Subcutaneous abdominal adipose tissue (tissue), 5 donors: Measurements from ENCODE around the gene SEPTIN8.

Experiments used
- H3K27ac ChIP-seq: one replicate; pipeline ENCODE4 v1.7.0; 2013; ENCODE audit warnings: low read depth, mild to moderate bottlenecking, inconsistent platforms, low read length, moderate library complexity
- H3K27me3 ChIP-seq, 5 donors: one replicate each; pipeline ENCODE4 v1.7.0; 2013; ENCODE audit warnings: low read length in 5 of 5, inconsistent platforms in 1 of 5; ENCODE audit not compliant: control insufficient read depth in 5 of 5, insufficient read depth in 4 of 5
- H3K36me3 ChIP-seq, 5 donors: one replicate each; pipeline ENCODE4 v1.7.0; 2013; ENCODE audit warnings: low read length in 5 of 5; ENCODE audit not compliant: control insufficient read depth in 5 of 5, insufficient read depth in 5 of 5
- H3K4me1 ChIP-seq, 5 donors: one replicate each; pipeline ENCODE4 v1.7.0; 2013; ENCODE audit warnings: low read length in 5 of 5, mild to moderate bottlenecking in 3 of 5, moderate library complexity in 1 of 5; ENCODE audit not compliant: control insufficient read depth in 5 of 5, insufficient read depth in 5 of 5
- H3K4me3 ChIP-seq, 5 donors: one replicate each; pipeline ENCODE4 v1.7.0; 2013; ENCODE audit warnings: low read length in 5 of 5, low read depth in 1 of 5
- H3K9ac ChIP-seq, 5 donors: one replicate each; pipeline ENCODE4 v1.7.0; 2013; ENCODE audit warnings: low read length in 5 of 5, mild to moderate bottlenecking in 4 of 5, moderate library complexity in 3 of 5
- H3K9me3 ChIP-seq, 5 donors: one replicate each; pipeline ENCODE4 v1.7.0; 2013; ENCODE audit warnings: low read length in 5 of 5; ENCODE audit not compliant: control insufficient read depth in 5 of 5
- donor health status: healthy.
- donor health status: healthy.
- donor health status: healthy.
- donor health status: healthy.
- donor health status: healthy.

SEPTIN8 gene

GRCh38 chr5:132766020-132766805, 10.8 kb downstream of the SEPTIN8 start:
- H3K27me3 ChIP-seq, result no peaks in the 10 kb centered on the region
- no peak overlapping the region for H3K9ac ChIP-seq
- H3K4me1 ChIP-seq, result peaks cover 2 to 40% (median 32%) of the 10 kb centered on the region in 5 donors
- H3K27ac ChIP-seq, result no peak overlapping the region
- peaks cover 0 to 40% (median 37%) of the 10 kb centered on the region in 5 donors for H3K36me3 ChIP-seq
- H3K4me3 ChIP-seq, result no peak overlapping the region
- no peaks in the 10 kb centered on the region for H3K9me3 ChIP-seq

- Histone ChIP-seq H3K36me3 (peaks cover 0 to 48% (median 44%) of the 10 kb centered on the region in 5 donors), H3K4me1 (peaks cover 2 to 33% (median 27%) of the 10 kb centered on the region in 5 donors), H3K9me3 (no peaks in the 10 kb centered on the region), H3K27me3 (no peaks in the 10 kb centered on the region), H3K27ac (no peak overlapping the region), H3K9ac (no peak overlapping the region), H3K4me3 (no peak overlapping the region)
Observed at GRCh38 chr5:132765311-132766019, 11.6 kb downstream of the SEPTIN8 start.

GRCh38 chr5:132764671-132765238, 12.3 kb downstream of the SEPTIN8 start:
- Histone ChIP-seq H3K4me3 (no peak overlapping the region), H3K4me1 (peaks cover 2 to 33% (median 27%) of the 10 kb centered on the region in 5 donors), H3K9ac (no peak overlapping the region), H3K27me3 (no peaks in the 10 kb centered on the region), H3K9me3 (no peaks in the 10 kb centered on the region), H3K36me3 (peaks cover 0 to 55% (median 52%) of the 10 kb centered on the region in 5 donors), H3K27ac (no peak overlapping the region)

GRCh38 chr5:132764051-132764450, 13.0 kb downstream of the SEPTIN8 start:
- H3K4me3 ChIP-seq, result no peak overlapping the region
- no peaks in the 10 kb centered on the region for H3K27me3 ChIP-seq
- peaks cover 0 to 62% (median 59%) of the 10 kb centered on the region in 5 donors for H3K36me3 ChIP-seq
- peaks cover 2 to 33% (median 27%) of the 10 kb centered on the region in 5 donors for H3K4me1 ChIP-seq
- no peak overlapping the region for H3K27ac ChIP-seq
- H3K9me3 ChIP-seq, result no peaks in the 10 kb centered on the region
- no peak overlapping the region for H3K9ac ChIP-seq

GRCh38 chr5:132763181-132764036, 13.6 kb downstream of the SEPTIN8 start:
- no peaks in the 10 kb centered on the region for H3K9me3 ChIP-seq
- H3K9ac ChIP-seq, result no peak overlapping the region
- no peak overlapping the region for H3K27ac ChIP-seq
- H3K4me1 ChIP-seq, result peaks cover 2 to 31% (median 24%) of the 10 kb centered on the region in 5 donors
- H3K4me3 ChIP-seq, result no peak overlapping the region
- peaks cover 0 to 68% (median 65%) of the 10 kb centered on the region in 5 donors for H3K36me3 ChIP-seq
- H3K27me3 ChIP-seq, result no peaks in the 10 kb centered on the region

- Histone ChIP-seq H3K9ac (no peak overlapping the region), H3K27ac (no peak overlapping the region), H3K4me1 (peaks cover 0 to 21% (median 15%) of the 10 kb centered on the region in 5 donors), H3K4me3 (no peak overlapping the region), H3K36me3 (peaks cover 3 to 78% (median 75%) of the 10 kb centered on the region in 5 donors), H3K9me3 (no peaks in the 10 kb centered on the region), H3K27me3 (no peaks in the 10 kb centered on the region)
Observed at GRCh38 chr5:132762246-132763000, 14.6 kb downstream of the SEPTIN8 start.

GRCh38 chr5:132761321-132762240, 15.5 kb downstream of the SEPTIN8 start:
- Histone ChIP-seq H3K27me3 (no peaks in the 10 kb centered on the region), H3K36me3 (peaks cover 3 to 82% (median 76%) of the 10 kb centered on the region in 5 donors)

GRCh38 chr5:132760601-132761317, 16.3 kb downstream of the SEPTIN8 start:
- peaks cover 0 to 10% (median 6%) of the 10 kb centered on the region in 5 donors for H3K4me1 ChIP-seq
- H3K9me3 ChIP-seq, result no peaks in the 10 kb centered on the region
- H3K27me3 ChIP-seq, result no peaks in the 10 kb centered on the region
- no peak overlapping the region for H3K9ac ChIP-seq
- no peak overlapping the region for H3K4me3 ChIP-seq
- peaks cover 3 to 85% (median 76%) of the 10 kb centered on the region in 5 donors for H3K36me3 ChIP-seq
- no peak overlapping the region for H3K27ac ChIP-seq

More at GRCh38 chr5:132761321-132762240, 15.5 kb downstream of the SEPTIN8 start:
- no peak overlapping the region for H3K4me3 ChIP-seq
- peaks cover 0 to 13% (median 9%) of the 10 kb centered on the region in 5 donors for H3K4me1 ChIP-seq
- H3K9me3 ChIP-seq, result no peaks in the 10 kb centered on the region
- H3K27ac ChIP-seq, result no peak overlapping the region
- no peak overlapping the region for H3K9ac ChIP-seq
